GM21786 (cell line): Measurements from ENCODE around the gene LEKR1.

ENCODE experiments used
- ATAC-seq: cut with Tn5 transposase; IDR thresholded peaks from one replicate; pipeline ENCODE4 v1.9.1; 2021; ENCODE audit not compliant: unreplicated experiment

The LEKR1 gene

GRCh38 chr3:156973954-156974353 lies 147.8 kb downstream of the LEKR1 start:
- no peak for ATAC-seq

DNA sequence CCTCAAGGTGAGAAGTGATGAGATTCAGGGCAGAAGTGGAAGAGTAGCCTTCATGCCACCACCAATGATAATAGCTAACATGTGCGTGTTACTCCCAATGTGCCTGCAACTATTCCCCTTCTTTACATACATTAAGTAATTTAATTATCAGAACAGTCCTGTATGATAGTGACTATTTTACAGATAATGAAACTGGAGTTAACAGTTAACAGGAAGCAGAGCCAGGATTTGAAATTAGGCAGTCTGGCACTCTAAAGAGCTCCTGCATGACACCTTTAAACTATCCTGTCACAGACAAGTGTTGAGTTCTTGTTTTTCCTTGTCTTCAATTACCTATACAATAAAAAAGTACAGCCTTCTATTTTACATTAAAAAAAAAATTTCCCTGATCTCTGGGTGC lies 148.8 kb downstream of the LEKR1 start:
- ATAC-seq = no peak

DNA sequence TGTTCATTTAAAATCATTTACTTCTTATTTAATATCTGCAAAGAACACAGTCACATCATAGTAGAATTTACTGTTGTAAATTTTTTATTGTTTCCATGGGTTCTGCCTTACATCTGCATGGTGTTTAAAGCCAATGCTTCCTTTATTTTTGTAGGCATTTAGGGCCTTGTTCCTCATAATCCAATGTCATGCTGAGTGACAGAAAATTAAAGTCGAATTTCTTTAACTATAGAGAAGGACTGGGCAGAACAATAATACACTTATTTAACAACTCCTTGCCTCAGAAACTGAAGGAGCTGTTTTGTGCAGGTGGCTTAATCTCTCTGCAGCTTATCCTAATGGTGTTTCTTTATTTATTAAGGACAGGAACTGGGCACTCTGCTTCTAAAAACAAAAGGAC lies 149.6 kb downstream of the LEKR1 start:
- no peak for ATAC-seq

DNA sequence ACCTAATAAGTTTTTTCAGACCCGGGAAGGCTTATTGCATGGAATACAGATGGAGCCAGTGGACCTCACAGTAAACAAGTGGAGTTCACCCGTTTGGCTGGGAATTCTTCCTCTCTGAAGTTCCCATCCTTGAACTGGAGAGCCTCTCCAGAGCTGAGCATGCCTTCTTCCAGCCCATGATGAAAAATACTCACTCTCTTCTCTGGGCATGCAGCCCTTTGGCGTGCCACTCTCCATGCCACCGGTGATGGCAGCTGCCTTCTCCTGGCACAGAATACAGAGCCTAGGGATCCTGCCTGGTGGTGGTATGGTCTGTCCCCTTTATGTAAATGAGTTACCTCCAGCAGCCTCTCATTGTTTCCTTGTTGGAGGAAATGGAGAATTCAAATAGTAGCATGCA lies 150.8 kb downstream of the LEKR1 start:
- ATAC-seq = no peak

GRCh38 chr3:156978481-156978961 lies 152.4 kb downstream of the LEKR1 start:
- peak; percentile 96 for ATAC-seq

- ATAC-seq = no peak
Observed at GRCh38 chr3:156981005-156981404, 154.9 kb downstream of the LEKR1 start.

DNA sequence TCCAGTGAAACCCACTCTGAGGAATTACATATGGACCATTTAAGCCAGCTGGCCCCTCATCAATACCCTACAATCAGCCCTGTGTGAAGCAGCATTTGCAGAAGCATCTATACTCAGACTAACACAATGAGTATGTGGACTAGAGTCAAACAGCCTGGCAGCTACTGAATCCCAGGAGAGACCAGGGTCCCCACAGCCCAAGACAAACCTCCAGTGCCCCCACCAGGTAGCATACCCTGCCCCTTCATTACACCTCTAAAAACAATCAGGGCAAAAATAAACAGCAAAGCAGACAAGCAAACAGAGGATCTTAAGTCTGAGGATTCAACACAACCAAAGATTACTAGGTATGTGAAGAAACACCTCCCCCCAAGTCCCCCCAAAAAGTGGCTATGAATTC lies 157.4 kb downstream of the LEKR1 start:
- ATAC-seq = no peak

- no peak for ATAC-seq
Observed at GRCh38 chr3:156985711-156986110, 159.6 kb downstream of the LEKR1 start.

- no peak for ATAC-seq
Observed at GRCh38 chr3:156987946-156988345, 161.8 kb downstream of the LEKR1 start.

GRCh38 chr3:156997351-156997750 lies 171.2 kb downstream of the LEKR1 start:
- no peak for ATAC-seq

DNA sequence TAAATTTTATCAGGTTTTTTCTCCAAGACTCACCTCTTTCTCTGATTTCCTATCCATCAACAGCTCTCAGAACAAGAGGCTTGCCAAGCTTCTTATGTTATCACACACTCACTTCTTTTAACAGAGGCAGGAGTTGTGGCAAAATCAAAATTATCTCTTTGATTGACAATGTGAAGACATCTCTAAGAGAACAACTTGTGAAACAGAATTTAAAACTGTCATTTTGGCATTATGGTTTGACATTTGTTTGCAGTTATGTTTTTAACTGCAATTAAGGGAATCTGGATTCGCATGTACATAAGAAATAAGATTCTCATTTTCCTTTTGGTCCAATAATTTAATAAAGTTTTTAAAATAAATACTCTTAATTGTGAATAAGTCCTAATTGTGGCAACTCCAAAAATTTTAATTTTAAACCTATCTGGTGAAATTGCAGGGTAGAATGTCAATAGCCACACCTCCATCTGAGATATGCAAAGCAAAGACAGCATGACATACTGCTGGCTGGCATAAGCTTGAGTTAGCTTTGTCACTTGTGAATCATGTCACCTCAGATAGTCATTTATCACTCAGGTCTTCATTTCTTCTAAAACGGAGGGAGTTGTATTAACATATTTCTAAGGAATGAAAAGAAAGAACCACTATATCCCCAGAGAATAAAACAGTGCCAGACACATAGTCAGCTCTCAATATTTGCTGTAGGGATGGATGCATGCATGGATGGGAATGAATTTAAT lies 175.2 kb downstream of the LEKR1 start:
- no peak for ATAC-seq

- no peak for ATAC-seq
Observed at GRCh38 chr3:157021679-157022078, 195.5 kb downstream of the LEKR1 start.

DNA sequence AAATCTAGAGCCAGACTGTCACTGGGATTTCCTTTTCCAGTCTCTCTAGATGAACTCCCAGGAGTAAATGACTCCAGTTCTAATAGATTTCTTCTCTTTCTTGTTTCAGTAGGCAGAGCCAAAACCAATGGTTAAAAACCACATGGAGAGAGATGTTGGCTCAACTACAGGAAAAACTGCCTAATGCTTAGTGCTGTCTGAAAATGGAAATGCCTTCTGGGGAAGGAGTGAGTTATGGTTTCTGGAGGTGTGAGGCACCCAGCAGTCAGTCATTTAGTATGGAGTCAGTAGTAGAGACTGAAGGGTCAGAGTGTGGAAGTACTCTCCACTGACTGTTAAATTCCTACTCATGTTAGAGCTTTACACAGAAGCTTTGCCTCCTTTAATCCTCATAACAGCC lies 197.1 kb downstream of the LEKR1 start:
- ATAC-seq = no peak

GRCh38 chr3:157026091-157026490 lies 199.9 kb downstream of the LEKR1 start:
- ATAC-seq = no peak

GRCh38 chr3:157027861-157028745 lies 201.9 kb downstream of the LEKR1 start:
- no peak for ATAC-seq

DNA sequence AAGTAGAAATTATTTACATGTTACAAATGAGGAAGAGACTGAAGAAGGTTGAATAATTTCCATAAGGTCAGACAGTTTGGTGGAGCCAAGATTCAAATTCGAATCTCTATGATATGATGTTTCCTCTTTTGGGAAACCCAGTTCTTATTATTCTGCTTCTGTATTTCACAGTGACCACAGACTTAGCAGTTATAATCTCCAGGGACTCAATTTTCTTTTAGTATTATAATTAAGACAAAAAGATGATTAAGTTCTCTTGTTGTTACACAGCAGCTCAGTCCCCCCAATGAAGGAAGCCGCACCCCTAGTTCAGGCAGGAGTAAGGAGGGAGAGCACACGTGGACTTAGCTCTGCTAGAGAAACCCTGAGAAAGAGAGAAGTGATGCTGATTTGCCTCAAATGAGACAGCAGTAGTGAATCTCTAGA lies 203.2 kb downstream of the LEKR1 start:
- no peak for ATAC-seq

DNA sequence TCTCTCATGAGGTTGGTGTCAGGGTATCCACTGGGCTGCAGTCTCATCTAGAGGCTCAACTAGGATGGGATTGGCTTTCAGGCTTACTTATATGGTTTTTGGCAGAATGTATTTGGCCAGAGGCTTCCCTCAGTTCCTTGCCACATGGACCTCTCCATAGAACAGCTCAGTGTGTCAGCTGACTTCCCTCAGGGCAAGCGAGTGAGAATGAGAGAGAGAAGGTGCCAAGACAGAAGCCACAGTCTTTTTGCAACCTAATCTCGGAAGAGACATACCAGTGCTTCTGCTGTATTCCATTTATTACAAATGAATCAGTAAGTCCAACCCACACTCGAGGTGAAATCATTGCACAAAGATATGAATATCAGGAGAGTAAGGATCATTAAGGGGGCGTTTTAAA lies 204.6 kb downstream of the LEKR1 start:
- ATAC-seq = no peak

GRCh38 chr3:157033001-157033400 lies 206.8 kb downstream of the LEKR1 start:
- no peak for ATAC-seq

- ATAC-seq = no peak
Observed at GRCh38 chr3:157040456-157040855, 214.3 kb downstream of the LEKR1 start.

GRCh38 chr3:157042226-157042625 lies 216.1 kb downstream of the LEKR1 start:
- no peak for ATAC-seq

GRCh38 chr3:157043771-157044170 lies 217.6 kb downstream of the LEKR1 start:
- ATAC-seq = no peak

DNA sequence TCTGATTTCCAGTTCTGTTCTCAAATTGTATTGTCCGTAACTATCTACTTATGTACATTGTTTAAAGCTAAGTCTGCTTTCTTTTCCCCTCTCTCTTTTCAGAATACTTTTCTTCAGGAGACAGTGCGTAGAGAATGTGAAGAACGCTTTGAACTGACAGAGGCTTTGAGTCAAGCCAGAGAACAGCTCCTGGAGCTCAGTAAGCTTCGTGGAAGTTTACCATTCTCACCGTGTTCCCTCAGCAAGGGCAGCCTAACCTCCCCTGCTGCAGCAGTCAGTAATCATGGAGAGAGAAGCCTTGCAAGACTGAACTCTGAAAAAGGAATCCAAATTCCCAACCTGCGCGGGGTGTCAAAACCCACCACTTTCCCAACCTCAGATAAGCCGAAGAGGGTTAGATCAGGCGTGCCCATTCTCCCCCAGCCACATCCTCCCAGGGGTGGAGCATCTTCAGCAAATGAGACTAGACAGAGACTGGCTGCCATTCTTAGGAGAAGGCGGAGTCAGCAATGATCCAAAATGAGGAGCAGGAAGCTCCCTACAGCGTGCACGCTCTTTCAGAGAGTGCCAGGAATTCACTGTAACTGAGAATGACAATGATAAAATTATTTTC lies 219.2 kb downstream of the LEKR1 start:
- no peak for ATAC-seq
